CD4-positive, alpha-beta T cell (primary cell): ENCODE results near the gene TBCD. TPM values are rescaled to one million over a fixed set of nuclear protein-coding genes. Genes with fewer than 3 reads are reported as not detected.

Experiments
- ATAC-seq: fragments of 200-7000 bp; cut with Tn5 transposase; one replicate; pipeline ENCODE4 v1.10.0; 2022; ENCODE audit warnings: mild to moderate bottlenecking; ENCODE audit not compliant: poor library complexity
- CTCF ChIA-PET: fragments of 350-600 bp; sonication (Branson Sonifier 250); formaldehyde crosslinking; loops from one replicate; lab custom pipeline; 2021; ENCODE audit warnings: antibody characterized with exemption, inconsistent platforms; lab: Charles Lee
- POLR2A ChIA-PET: fragments of 350-600 bp; sonication (Branson Sonifier 250); formaldehyde crosslinking; loops from one replicate; lab custom pipeline; 2021; ENCODE audit warnings: antibody characterized with exemption, inconsistent platforms; lab: Charles Lee
- DNase-seq, 14 experiments: peaks; one replicate each; pipeline ENCODE4 v3.0.0-alpha.2; 2013 to 2020; ENCODE audit warnings: mixed read lengths in 2 of 14
- H3K27ac ChIP-seq, 2 donors: one replicate each; pipeline versions ENCODE4 v1.5.1 to v1.7.0; 2013; ENCODE audit warnings: low read length in 2 of 2, low read depth in 1 of 2, mild to moderate bottlenecking in 1 of 2
- H3K27me3 ChIP-seq, 2 experiments: 1 replicate in 1 of 2; 2 replicates in 1 of 2; pipeline versions ENCODE4 v1.6.1 to v1.7.0; 2013; ENCODE audit warnings: low read length in 2 of 2, control low read depth in 1 of 2, mild to moderate bottlenecking in 1 of 2, moderate library complexity in 1 of 2; ENCODE audit not compliant: insufficient read depth in 2 of 2, control insufficient read depth in 1 of 2
- H3K36me3 ChIP-seq: one replicate; pipeline ENCODE4 v1.6.1; 2013; ENCODE audit warnings: low read length, control low read depth; ENCODE audit not compliant: insufficient read depth
- H3K4me1 ChIP-seq: one replicate; pipeline ENCODE4 v1.6.1; 2013; ENCODE audit warnings: low read length, control low read depth; ENCODE audit not compliant: insufficient read depth
- H3K4me3 ChIP-seq: one replicate; pipeline ENCODE4 v1.5.1; 2013; ENCODE audit warnings: mild to moderate bottlenecking, low read length, moderate library complexity
- H3K9me3 ChIP-seq, 2 experiments: 1 replicate in 1 of 2; 2 replicates in 1 of 2; pipeline versions ENCODE4 v1.6.1 to v1.7.0; 2013; ENCODE audit warnings: low read length in 2 of 2, mild to moderate bottlenecking in 2 of 2, control low read depth in 1 of 2, moderate library complexity in 1 of 2; ENCODE audit not compliant: control insufficient read depth in 1 of 2, insufficient read depth in 1 of 2
- H3K27ac Mint-ChIP-seq: one replicate; pipeline ENCODE4 v1.8.0; 2020; ENCODE audit warnings: mixed read lengths
- H3K27me3 Mint-ChIP-seq: one replicate; pipeline ENCODE4 v1.8.0; 2021; ENCODE audit warnings: mixed read lengths
- H3K36me3 Mint-ChIP-seq: one replicate; pipeline ENCODE4 v1.8.0; 2021; ENCODE audit warnings: low read depth, mixed read lengths
- H3K4me1 Mint-ChIP-seq: one replicate; pipeline ENCODE4 v1.8.0; 2021; ENCODE audit warnings: low read depth, mixed read lengths
- H3K4me3 Mint-ChIP-seq: one replicate; pipeline ENCODE4 v1.8.0; 2020; ENCODE audit warnings: mild to moderate bottlenecking, mixed read lengths
- H3K9me3 Mint-ChIP-seq: one replicate; pipeline ENCODE4 v1.8.0; 2020; ENCODE audit warnings: mixed read lengths
- intact Hi-C, 2 experiments: fragments of 100-400 bp; cut with DNase I in 1 of 2; cut with micrococcal nuclease in 1 of 2; formaldehyde crosslinking; loops; one replicate each; pipeline versions ENCODE4 v1.15.1 to v1.9.0; 2023 to 2025; cut with DNase I, micrococcal nuclease
- total RNA-seq, 174 experiments: library from RNA in 2 of 174; stranded (reverse) in 2 of 174; gene quantifications; one replicate each; pipeline ENCODE4 v1.2.3 and lab custom pipeline; 2021 to 2026
- TF ChIP-seq, protein P1 (sequence below): fragments of 200-600 bp; IDR thresholded peaks from one replicate; pipeline ENCODE4 v1.8.0; 2022; ENCODE audit warnings: antibody characterized with exemption, mild to moderate bottlenecking

Gene TBCD
- total RNA-seq, 2 experiments from 2014 or later = 74.6 to 80.3 TPM

DNA sequence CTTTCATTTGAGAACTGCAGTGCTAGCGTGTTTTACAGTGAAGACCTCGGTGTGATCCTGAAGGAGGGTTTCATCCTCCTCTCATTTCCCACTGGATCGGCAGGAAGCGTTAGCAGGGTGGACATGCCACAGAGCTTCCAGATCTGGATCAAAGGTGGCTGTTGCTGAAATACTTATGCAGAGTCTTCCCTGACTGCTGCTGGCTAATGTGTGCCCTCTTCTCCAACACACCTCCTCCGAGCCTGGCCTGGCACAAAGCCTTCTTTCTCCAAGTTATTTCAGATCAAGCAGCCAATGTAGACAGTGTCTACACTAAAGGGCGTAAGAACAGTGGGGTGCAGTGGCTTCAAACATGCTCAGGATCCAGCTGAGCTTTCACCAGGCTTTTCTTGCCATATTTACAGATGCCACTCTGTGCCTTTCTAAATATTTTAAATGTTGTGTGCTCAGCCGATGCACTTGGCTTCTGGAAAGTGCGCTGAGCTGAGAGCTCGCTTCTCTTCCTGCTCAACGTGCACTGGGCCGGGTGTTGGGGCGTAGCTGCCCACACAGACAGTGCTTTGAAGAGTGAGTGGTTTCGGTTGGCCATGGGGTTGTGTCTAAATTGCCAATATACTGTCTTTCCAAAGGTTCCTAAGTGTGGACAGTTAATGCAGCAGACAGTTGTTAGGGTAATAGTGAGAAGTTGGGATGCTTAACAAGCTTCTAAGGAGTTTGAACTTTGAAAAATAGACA is 85.9 kb downstream of the TBCD start:
- Histone ChIP-seq H3K9me3 (no peaks in the 10 kb centered on the region), H3K4me3 (no peak overlapping the region), H3K36me3 (peaks cover 6% of the 10 kb centered on the region), H3K27ac (no peak overlapping the region), H3K4me1 (no peaks in the 10 kb centered on the region), H3K27me3 (no peaks in the 10 kb centered on the region)
- TF ChIP-seq, protein P1, sequence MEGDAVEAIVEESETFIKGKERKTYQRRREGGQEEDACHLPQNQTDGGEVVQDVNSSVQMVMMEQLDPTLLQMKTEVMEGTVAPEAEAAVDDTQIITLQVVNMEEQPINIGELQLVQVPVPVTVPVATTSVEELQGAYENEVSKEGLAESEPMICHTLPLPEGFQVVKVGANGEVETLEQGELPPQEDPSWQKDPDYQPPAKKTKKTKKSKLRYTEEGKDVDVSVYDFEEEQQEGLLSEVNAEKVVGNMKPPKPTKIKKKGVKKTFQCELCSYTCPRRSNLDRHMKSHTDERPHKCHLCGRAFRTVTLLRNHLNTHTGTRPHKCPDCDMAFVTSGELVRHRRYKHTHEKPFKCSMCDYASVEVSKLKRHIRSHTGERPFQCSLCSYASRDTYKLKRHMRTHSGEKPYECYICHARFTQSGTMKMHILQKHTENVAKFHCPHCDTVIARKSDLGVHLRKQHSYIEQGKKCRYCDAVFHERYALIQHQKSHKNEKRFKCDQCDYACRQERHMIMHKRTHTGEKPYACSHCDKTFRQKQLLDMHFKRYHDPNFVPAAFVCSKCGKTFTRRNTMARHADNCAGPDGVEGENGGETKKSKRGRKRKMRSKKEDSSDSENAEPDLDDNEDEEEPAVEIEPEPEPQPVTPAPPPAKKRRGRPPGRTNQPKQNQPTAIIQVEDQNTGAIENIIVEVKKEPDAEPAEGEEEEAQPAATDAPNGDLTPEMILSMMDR = no peak
- Mint-ChIP-seq H3K4me1 (no peaks in the 10 kb centered on the region), H3K4me3 (no peak overlapping the region), H3K36me3 (peaks cover 6% of the 10 kb centered on the region), H3K9me3 (no peaks in the 10 kb centered on the region), H3K27ac (no peak overlapping the region), H3K27me3 (no peaks in the 10 kb centered on the region)
- ChIA-PET POLR2A (interaction anchor here (0.9 kb wide), 1 partner anchor 26 kb away, joined by 3 read pairs; no protein-coding TSS in a partner anchor), CTCF (interaction anchor here (1.5 to 1.8 kb wide), 2 partner anchors 26 kb away, joined by 5 to 8 read pairs; no protein-coding TSS in a partner anchor)
- intact Hi-C loops = no loop called here
- DNase-seq (no peak), ATAC-seq (no peak)

DNA sequence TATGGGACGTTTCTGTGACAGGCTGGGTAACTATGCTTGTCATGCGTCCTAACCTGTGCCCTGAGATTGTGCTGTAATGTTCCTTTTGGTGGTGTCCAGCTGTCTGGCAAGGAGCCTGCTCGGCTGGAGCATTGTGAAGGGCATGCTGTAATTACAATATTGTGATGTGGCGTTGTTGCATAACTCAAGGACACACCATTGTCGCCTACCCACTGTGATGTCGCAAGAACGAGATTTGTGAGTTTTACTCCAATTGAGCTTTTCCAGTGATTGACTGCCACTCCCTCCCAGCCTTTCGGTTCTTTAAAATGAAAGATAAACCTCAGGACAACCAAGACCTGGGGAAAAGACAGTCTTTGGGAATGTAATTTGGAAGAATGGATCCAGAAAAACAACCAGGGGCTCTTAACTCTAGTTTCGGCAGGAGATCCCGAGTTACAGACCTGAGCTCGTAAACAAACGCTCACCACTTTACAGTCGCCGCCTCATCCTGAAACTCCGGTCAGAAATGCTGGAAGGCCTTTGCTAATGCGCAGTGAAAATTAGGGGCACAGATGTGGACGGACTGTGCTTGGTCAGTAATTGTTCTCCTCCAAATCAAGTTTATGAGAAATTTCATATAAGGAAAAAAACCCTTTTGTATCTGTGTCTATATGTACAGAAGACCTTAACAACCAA is 86.7 kb downstream of the TBCD start:
- Mint-ChIP-seq H3K4me1 (no peaks in the 10 kb centered on the region), H3K4me3 (no peak overlapping the region), H3K36me3 (peaks cover 6% of the 10 kb centered on the region), H3K27me3 (no peaks in the 10 kb centered on the region), H3K27ac (no peak overlapping the region), H3K9me3 (no peaks in the 10 kb centered on the region)
- Histone ChIP-seq H3K4me3 (no peak overlapping the region), H3K9me3 (no peaks in the 10 kb centered on the region), H3K27ac (no peak overlapping the region), H3K27me3 (no peaks in the 10 kb centered on the region), H3K4me1 (no peaks in the 10 kb centered on the region), H3K36me3 (peaks cover 6% of the 10 kb centered on the region)
- ChIA-PET CTCF (interaction anchor here (1.5 to 1.6 kb wide), 2 partner anchors 18 to 25 kb away, joined by 4 to 5 read pairs; no protein-coding TSS in a partner anchor), POLR2A (interaction anchor here (0.9 kb wide), 1 partner anchor 25 kb away, joined by 3 read pairs; no protein-coding TSS in a partner anchor)
- ATAC-seq = no peak
- peak in 3 of 14 experiments; percentile 6 to 43 (median 35) for DNase-seq
- TF ChIP-seq, protein P1 = no peak
- intact Hi-C loops = no loop called here

DNA sequence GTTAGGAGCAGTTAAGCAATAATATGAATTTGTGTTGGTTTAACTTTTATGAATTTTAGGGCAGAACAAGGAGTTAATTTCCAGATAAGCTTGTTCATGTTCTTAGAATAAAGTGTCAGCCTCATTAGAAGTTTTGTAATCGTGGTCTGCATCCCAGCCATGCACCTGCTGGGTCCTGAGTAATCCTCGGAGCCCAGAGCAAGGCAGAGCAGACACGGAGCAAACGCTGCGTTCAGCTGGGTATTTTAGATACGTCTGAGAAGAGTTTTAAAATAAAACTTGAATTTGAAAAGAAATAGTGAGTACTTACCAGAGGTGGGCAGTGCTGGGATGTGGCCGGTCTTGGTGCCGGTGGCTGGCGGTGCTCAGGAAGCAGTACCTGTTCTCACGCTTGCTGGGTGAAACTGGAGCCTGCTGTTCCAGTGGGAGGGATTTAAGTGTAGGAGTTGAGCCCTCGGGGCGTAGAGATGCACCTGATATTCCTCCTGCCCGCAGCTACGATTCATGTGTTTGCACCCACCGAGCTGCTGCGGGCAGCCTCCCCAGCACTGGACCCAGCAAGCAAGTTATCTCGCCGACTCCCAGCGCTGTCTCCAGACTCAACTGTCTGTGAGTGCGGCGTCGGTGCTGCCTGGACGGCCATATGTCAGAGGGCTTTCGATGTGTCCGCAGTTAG is 87.9 kb downstream of the TBCD start, which contains the start of gene ZNF750:
TSS of gene ZNF750 (minus strand) at position 406 of the 676 bp plus-strand sequence. CDS start 7,568 bp downstream, outside the sequence.
- Mint-ChIP-seq H3K36me3 (peaks cover 6% of the 10 kb centered on the region), H3K4me3 (no peak within 1 kb of the TSS), H3K27ac (no peak within 1 kb of the TSS), H3K27me3 (no peaks in the 10 kb centered on the region), H3K4me1 (peaks cover 4% of the 10 kb centered on the region), H3K9me3 (no peaks in the 10 kb centered on the region)
- no peaks in the 10 kb centered on the region for H3K4me1 ChIP-seq
- ChIA-PET POLR2A (no interaction called here), CTCF (interaction anchor here (1.6 kb wide), 1 partner anchor 20 kb away, joined by 4 read pairs; no protein-coding TSS in a partner anchor)
- no peak within 1 kb of the TSS for H3K4me3 ChIP-seq
- H3K27me3 ChIP-seq = no peaks in the 10 kb centered on the region
- no peaks in the 10 kb centered on the region for H3K9me3 ChIP-seq
- no peak within 1 kb of the TSS for H3K27ac ChIP-seq
- DNase-seq (no peak), ATAC-seq (no peak)
- peaks cover 6% of the 10 kb centered on the region for H3K36me3 ChIP-seq
- intact Hi-C loops = no loop called here
- TF ChIP-seq, protein P1 = no peak
